Measurements from ENCODE around the gene IFNA1. TPM values are rescaled to one million over a fixed set of nuclear protein-coding genes. Genes with fewer than 3 reads are reported as not detected.
A peak's percentile ranks its signal among the peaks of the same experiment; 100 is the strongest.
"Not testable (repeated sequence)": the region's sequence is repeated elsewhere in the genome, so short reads cannot be mapped to it uniquely, and the experiment has no call there.

IFNA1 gene
- total RNA-seq, 1 experiment from 2014 or later: not detected

DNA sequence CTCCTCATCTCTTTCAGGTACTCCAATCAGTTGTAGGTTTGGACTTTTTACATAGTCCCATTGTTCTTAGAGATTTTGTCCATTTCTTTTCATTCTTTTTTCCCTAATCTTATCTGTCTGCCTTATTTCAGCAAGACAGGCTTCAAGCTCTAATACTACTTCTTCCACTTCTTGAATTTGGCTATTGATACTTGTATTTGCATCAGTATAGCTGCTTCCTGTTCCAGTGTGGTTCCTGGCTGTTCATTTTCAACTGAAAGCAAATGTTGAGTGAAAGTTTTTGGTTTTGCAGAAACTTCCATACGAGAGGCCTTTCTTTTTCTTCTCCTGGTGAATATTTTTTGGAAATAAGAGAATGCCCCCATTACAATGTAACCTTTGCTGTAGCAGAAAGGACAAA, 12.0 kb upstream of the IFNA1 start:
- no peaks in the 10 kb centered on the region for H3K36me3 ChIP-seq
- H3K4me1 ChIP-seq: no peaks in the 10 kb centered on the region
- DNase-seq: no peak
- H3K27ac ChIP-seq: no peak overlapping the region
- H3K4me3 ChIP-seq: no peak overlapping the region
- H3K9me3 ChIP-seq (replicated peaks): no peaks in the 10 kb centered on the region
- no peaks in the 10 kb centered on the region for H3K27me3 ChIP-seq

DNA sequence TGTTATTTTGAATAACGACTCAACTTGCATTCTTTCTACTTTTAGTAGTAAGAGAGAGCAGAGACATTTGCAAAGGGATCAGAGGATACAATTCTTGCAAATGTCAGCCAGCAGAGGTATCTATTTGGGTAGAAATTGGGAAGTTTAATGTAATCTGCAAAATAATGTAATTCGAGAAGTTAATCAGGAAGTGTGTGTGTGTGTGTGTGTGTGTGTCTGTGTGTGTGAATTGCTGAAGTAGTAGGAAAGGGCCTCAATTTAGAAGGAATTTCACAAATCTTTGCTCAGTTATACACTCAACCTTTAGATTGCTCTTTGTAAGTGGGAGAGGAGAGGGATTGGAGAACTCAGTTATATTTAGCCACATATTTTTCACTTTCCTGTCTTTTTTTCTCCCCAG, 11.0 kb upstream of the IFNA1 start:
- DNase-seq: no peak
- no peaks in the 10 kb centered on the region for H3K27me3 ChIP-seq
- H3K27ac ChIP-seq: no peak overlapping the region
- no peaks in the 10 kb centered on the region for H3K9me3 ChIP-seq (replicated peaks)
- no peaks in the 10 kb centered on the region for H3K4me1 ChIP-seq
- H3K4me3 ChIP-seq: no peak overlapping the region
- no peaks in the 10 kb centered on the region for H3K36me3 ChIP-seq

GRCh38 chr9:21432672-21433425, 7.4 kb upstream of the IFNA1 start:
- H3K4me1 ChIP-seq: no peaks in the 10 kb centered on the region
- H3K27ac ChIP-seq: no peak overlapping the region
- no peaks in the 10 kb centered on the region for H3K27me3 ChIP-seq
- DNase-seq: no peak
- no peak overlapping the region for H3K4me3 ChIP-seq
- H3K36me3 ChIP-seq: no peaks in the 10 kb centered on the region
- H3K9me3 ChIP-seq (replicated peaks): no peaks in the 10 kb centered on the region

DNA sequence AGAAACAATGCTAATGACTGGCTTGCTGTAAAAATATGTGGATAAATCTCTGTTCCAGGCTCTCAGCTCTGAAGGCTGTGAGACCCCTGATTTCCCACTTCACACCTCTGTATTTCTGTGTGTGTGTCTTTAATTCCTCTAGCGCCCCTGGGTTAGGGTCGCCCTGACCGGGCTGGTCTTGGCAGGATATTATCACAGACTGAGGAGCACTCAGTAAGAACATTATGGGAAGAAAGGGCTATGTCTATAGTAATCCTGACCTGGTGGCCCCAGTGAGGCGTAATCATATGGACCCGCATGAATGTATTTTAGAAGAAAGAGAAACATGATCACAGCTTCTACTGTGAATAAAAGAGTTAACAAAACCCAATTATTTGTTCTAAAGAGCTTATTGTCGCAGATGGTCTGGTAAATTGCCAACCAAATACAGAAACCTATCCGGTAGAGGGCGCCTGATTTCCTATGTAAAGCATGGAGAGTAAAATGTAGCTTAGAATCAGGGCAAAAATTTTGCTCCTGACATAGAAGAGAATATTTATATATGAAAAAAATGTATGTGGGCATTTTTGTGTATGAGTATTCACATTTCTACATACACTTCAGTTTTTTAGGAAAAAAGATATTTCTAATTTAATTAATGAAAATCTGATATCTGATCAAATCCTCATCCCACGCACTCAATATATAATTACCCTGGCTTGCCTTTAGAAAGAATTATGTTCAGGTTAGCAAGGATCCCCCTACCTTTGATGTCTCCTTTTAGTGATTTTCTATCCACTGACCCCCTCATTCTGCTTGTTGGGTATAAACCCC, 5.8 kb upstream of the IFNA1 start:
- Histone ChIP-seq H3K27me3 (no peaks in the 10 kb centered on the region), H3K27ac (no peak overlapping the region), H3K4me1 (no peaks in the 10 kb centered on the region), H3K9me3 (replicated peaks) (no peaks in the 10 kb centered on the region), H3K4me3 (no peak overlapping the region), H3K36me3 (no peaks in the 10 kb centered on the region)
- DNase-seq: peak; percentile 35 to 66

DNA sequence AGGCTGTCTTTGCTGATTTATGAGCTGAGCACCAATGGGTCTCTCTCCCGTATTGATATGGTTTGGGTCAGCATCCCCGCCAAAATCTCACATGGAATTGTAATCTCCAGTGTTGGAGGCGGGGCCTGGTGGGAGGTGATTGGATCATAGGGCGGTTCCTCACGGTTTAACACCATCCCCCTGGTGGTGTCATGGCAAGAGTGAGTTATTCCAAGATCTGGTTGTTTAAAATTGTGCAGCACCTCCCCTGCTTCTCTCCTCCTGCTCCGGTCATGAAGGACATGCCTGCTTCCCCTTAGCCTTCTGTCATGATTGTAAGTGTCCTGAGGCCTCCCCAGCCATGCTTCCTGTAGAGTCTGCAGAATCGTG, 5.2 kb upstream of the IFNA1 start:
- not testable (repeated sequence) for H3K27ac ChIP-seq; H3K4me3 ChIP-seq; H3K27me3 ChIP-seq; H3K9me3 ChIP-seq (replicated peaks); H3K4me1 ChIP-seq; DNase-seq; H3K36me3 ChIP-seq

GRCh38 chr9:21443849-21444625, 3.8 kb downstream of the IFNA1 start:
- H3K4me3 ChIP-seq: no peak overlapping the region
- H3K4me1 ChIP-seq: no peaks in the 10 kb centered on the region
- no peaks in the 10 kb centered on the region for H3K36me3 ChIP-seq
- H3K27me3 ChIP-seq: no peaks in the 10 kb centered on the region
- no peak overlapping the region for H3K27ac ChIP-seq
- H3K9me3 ChIP-seq (replicated peaks): no peaks in the 10 kb centered on the region
- no peak for DNase-seq

- H3K4me3 ChIP-seq; H3K36me3 ChIP-seq; H3K4me1 ChIP-seq; DNase-seq; H3K27ac ChIP-seq; H3K27me3 ChIP-seq; H3K9me3 ChIP-seq (replicated peaks): not testable (repeated sequence)
These were observed 9.1 kb downstream of the IFNA1 start for GRCh38 chr9:21449312-21449711.

DNA sequence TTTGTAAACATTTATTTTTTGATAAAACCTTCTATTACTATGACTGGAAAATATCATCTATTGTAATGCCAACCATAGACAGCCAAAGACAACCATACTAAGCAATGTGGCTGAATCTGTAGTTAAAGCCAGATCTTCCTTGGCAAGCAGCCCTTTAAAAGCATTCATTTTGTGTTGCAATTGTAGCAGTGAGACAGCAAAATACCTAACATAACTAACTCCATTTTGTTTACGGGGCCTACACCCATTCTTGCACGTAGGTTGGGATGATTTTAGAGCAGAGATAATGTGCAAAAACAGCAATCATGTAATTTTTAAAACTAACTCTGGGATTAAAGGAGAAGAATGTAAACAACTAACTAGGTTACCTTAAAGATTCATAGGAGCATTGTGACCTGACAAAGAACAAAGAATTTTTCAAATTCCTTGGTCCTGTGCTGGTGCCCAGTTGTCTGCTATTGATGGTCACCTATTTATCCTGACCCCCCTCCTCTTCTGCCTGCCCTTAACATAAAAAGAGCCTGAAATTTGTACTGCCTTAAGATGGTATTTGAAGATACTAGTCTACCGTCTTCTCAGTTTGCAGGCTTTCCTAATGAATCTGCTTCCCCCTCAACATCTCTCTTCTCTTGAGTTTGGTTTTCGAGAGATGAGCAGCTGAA, 10.6 kb downstream of the IFNA1 start:
- no peak for DNase-seq
- Histone ChIP-seq H3K27me3 (no peaks in the 10 kb centered on the region), H3K4me1 (no peaks in the 10 kb centered on the region), H3K36me3 (no peaks in the 10 kb centered on the region), H3K27ac (no peak overlapping the region), H3K9me3 (replicated peaks) (no peaks in the 10 kb centered on the region), H3K4me3 (no peak overlapping the region)

DNA sequence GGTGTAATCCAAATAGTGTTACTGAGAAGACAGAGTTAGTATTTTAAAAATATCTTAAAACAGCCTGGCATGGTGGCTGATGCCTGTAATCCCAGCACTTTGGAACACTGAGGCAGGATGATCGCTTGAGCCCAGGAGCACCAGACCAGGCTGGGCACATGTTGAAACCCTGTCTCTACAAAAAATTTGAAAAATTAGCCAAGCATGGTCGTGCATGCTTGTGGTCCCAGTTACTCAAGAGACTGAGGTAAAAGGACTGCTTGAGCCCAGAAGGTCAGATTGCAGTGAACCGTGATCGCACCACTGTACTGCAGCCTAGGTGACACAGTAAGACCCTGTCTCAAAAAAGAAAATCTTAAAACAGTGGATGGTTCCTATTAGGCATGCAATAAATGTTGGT, 12.4 kb downstream of the IFNA1 start:
- Histone ChIP-seq H3K4me1 (no peaks in the 10 kb centered on the region), H3K27ac (no peak overlapping the region), H3K27me3 (no peaks in the 10 kb centered on the region), H3K36me3 (no peaks in the 10 kb centered on the region), H3K9me3 (replicated peaks) (no peaks in the 10 kb centered on the region), H3K4me3 (no peak overlapping the region)
- DNase-seq: no peak

DNA sequence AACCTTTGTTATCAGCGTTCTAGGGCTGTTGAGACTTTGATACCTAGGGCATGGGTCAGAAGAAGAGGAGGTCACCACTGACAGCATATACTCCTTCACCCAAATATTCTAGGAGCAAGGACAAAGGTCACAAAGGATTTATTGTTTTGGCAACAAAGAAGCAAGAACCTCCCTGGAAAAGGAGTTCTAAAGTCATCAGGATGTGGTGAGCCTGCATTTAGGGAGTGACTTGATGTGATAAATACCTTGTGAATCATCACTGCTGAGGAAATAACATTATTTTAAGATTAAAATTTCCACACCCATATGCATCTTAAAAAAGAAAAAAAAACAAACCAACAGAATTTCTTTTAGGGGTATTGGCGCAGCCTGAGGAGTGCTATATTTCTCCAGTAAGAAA, 13.9 kb downstream of the IFNA1 start:
- Histone ChIP-seq H3K27me3 (no peaks in the 10 kb centered on the region), H3K4me3 (no peak overlapping the region), H3K36me3 (no peaks in the 10 kb centered on the region), H3K27ac (no peak overlapping the region), H3K4me1 (no peaks in the 10 kb centered on the region), H3K9me3 (replicated peaks) (no peaks in the 10 kb centered on the region)
- no peak for DNase-seq

DNA sequence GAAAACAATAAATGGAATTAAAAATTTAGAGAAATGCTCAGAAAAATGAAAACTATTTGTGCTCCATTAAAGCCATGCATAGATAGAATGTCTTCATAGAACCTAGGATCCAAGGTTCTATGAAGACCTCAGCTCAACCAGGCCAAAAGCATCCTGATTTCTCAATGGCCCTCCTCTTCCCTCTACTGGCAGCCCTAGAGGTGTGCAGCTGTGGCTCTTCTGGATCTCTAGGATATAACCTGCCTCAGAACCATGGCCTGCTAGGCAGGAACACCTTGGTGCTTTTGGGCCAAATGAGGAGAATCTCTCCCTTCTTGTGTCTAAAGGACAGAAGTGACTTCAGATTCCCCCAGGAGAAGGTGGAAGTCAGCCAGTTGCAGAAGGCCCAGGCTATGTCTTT, 15.1 kb downstream of the IFNA1 start:
- H3K4me3 ChIP-seq: no peak overlapping the region
- no peaks in the 10 kb centered on the region for H3K27me3 ChIP-seq
- H3K9me3 ChIP-seq (replicated peaks): no peaks in the 10 kb centered on the region
- no peaks in the 10 kb centered on the region for H3K4me1 ChIP-seq
- no peaks in the 10 kb centered on the region for H3K36me3 ChIP-seq
- DNase-seq: peak in 1 of 2 experiments; percentile 16
- H3K27ac ChIP-seq: no peak overlapping the region

DNA sequence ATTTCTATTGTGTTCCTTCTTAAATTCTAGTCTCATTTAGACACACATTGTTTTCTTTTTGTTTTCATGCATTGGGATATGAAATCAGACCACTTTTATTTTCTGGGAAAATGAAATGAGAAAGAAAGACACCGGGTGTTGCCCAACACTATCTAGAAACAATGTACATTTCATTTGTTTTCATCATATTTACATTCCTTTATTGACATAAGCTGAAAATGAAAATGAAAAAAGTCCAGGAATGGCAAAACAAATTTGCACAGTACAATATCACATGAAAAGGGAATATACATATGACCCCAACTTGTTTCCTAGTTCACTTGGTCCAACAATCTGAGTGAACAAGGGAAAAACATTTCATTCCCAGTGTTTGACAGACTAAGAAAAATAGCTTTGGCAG, 21.1 kb downstream of the IFNA1 start:
- Histone ChIP-seq H3K4me3 (no peak overlapping the region), H3K4me1 (no peaks in the 10 kb centered on the region), H3K27ac (no peak overlapping the region), H3K27me3 (0 out of 2 replicates have a peak, but pooled peaks cover 3% of the 10 kb centered on the region), H3K9me3 (replicated peaks) (no peaks in the 10 kb centered on the region), H3K36me3 (no peaks in the 10 kb centered on the region)
- DNase-seq: no peak

GRCh38 chr9:21465138-21465537, 24.9 kb downstream of the IFNA1 start:
- Histone ChIP-seq H3K4me3 (no peak overlapping the region), H3K27me3 (0 out of 2 replicates have a peak, but pooled peaks cover 3% of the 10 kb centered on the region), H3K36me3 (no peaks in the 10 kb centered on the region), H3K27ac (no peak overlapping the region), H3K4me1 (no peaks in the 10 kb centered on the region), H3K9me3 (replicated peaks) (no peaks in the 10 kb centered on the region)
- DNase-seq: no peak

DNA sequence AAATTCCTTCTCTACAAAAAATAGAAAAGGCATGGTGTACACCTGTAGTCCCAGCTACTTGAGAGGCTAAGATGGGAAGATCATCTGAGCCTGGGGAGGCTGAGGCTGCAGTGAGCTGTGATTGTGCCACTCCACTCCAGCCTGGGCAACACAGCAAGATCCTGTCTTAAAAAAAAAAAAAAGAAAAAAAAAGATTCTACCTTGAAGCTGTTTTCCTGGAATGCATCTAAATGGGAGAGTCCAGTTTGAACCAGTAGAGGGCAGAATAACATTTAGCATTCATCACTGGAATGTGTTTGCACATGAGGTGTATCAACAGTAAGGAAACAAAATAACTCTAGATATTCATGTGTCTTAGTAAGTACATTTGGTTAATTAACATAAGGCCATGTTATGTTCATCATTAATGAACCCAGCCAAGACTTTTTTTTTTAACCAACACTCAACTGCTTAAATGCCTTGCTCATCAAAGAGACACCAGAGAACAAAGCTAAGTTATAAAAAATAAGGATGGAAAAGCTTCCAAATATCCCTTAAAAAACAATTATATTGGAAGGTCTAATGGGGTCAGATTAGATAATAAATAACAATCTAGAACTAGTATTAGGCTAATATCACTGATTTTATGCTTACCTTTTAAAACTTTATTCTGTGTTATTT, 25.8 kb downstream of the IFNA1 start:
- Histone ChIP-seq H3K4me1 (no peaks in the 10 kb centered on the region), H3K36me3 (no peaks in the 10 kb centered on the region), H3K27ac (no peak overlapping the region), H3K27me3 (0 out of 2 replicates have a peak, but pooled peaks cover 2% of the 10 kb centered on the region), H3K9me3 (replicated peaks) (no peaks in the 10 kb centered on the region), H3K4me3 (no peak overlapping the region)
- peak in 1 of 2 experiments; percentile 62 for DNase-seq
